Mesenchymal stem cell (in vitro differentiated cells and primary cell): Measurements from ENCODE around the gene TRMU.

Source experiments
- DNase-seq: peaks from one replicate; pipeline ENCODE4 v3.0.0-alpha.2; 2013
- H2AFZ ChIP-seq: one replicate; pipeline ENCODE4 v1.6.1; 2013; ENCODE audit warnings: low read depth, mild to moderate bottlenecking, control low read depth, inconsistent platforms, low read length, moderate library complexity
- H2AK5ac ChIP-seq: 2 replicates; pipeline ENCODE4 v1.6.1; 2013; ENCODE audit warnings: low read length, moderate library complexity, mild to moderate bottlenecking, inconsistent platforms; ENCODE audit not compliant: severe bottlenecking
- H2BK120ac ChIP-seq: one replicate; pipeline ENCODE4 v1.6.1; 2013; ENCODE audit warnings: low read depth, mild to moderate bottlenecking, inconsistent platforms, low read length, moderate library complexity
- H2BK12ac ChIP-seq, 2 experiments: one replicate each; pipeline ENCODE4 v1.6.1; 2013; ENCODE audit warnings: inconsistent platforms in 2 of 2, low read length in 2 of 2, mild to moderate bottlenecking in 2 of 2, moderate library complexity in 2 of 2, control low read depth in 1 of 2
- H2BK15ac ChIP-seq: one replicate; pipeline ENCODE4 v1.6.1; 2013; ENCODE audit warnings: mild to moderate bottlenecking, low read depth, inconsistent platforms; ENCODE audit not compliant: poor library complexity, severe bottlenecking
- H2BK5ac ChIP-seq: 2 replicates; pipeline ENCODE4 v1.6.1; 2013; ENCODE audit warnings: low read depth, mild to moderate bottlenecking, low read length, control low read depth, inconsistent platforms; ENCODE audit not compliant: poor library complexity, severe bottlenecking
- H3K14ac ChIP-seq, 2 experiments: one replicate each; pipeline ENCODE4 v1.6.1; 2013; ENCODE audit warnings: inconsistent platforms in 2 of 2, low read length in 2 of 2, control low read depth in 1 of 2, mild to moderate bottlenecking in 1 of 2, moderate library complexity in 1 of 2
- H3K18ac ChIP-seq, 2 experiments: one replicate each; pipeline ENCODE4 v1.6.1; 2013; ENCODE audit warnings: inconsistent platforms in 2 of 2, low read length in 2 of 2, control low read depth in 1 of 2, low read depth in 1 of 2, mild to moderate bottlenecking in 1 of 2
- H3K23ac ChIP-seq, 2 experiments: one replicate each; pipeline ENCODE4 v1.6.1; 2013; ENCODE audit warnings: inconsistent platforms in 2 of 2, low read length in 2 of 2, mild to moderate bottlenecking in 2 of 2, moderate library complexity in 2 of 2, control low read depth in 1 of 2
- H3K27ac ChIP-seq: 2 replicates; pipeline ENCODE4 v1.5.1; 2013; ENCODE audit warnings: mild to moderate bottlenecking, moderate library complexity, low read length, control low read depth, inconsistent platforms; ENCODE audit not compliant: poor library complexity, severe bottlenecking
- H3K27me3 ChIP-seq, 2 experiments: 2 replicates each; pipeline versions ENCODE4 v1.6.1 to v1.7.0; 2013; ENCODE audit warnings: low read length in 2 of 2, mild to moderate bottlenecking in 2 of 2, moderate library complexity in 2 of 2, control low read depth in 1 of 2, inconsistent platforms in 1 of 2; ENCODE audit not compliant: control insufficient read depth in 1 of 2, insufficient read depth in 1 of 2
- H3K36me3 ChIP-seq, 2 experiments: 2 replicates each; pipeline versions ENCODE4 v1.6.1 to v1.7.0; 2013; ENCODE audit warnings: low read length in 2 of 2, control low read depth in 1 of 2, inconsistent platforms in 1 of 2, low read depth in 1 of 2, mild to moderate bottlenecking in 1 of 2; ENCODE audit not compliant: insufficient read depth in 2 of 2, control insufficient read depth in 1 of 2
- H3K4ac ChIP-seq, 2 experiments: one replicate each; pipeline ENCODE4 v1.6.1; 2013; ENCODE audit warnings: inconsistent platforms in 2 of 2, low read length in 2 of 2, mild to moderate bottlenecking in 2 of 2, moderate library complexity in 2 of 2, control low read depth in 1 of 2, low read depth in 1 of 2
- H3K4me1 ChIP-seq: 2 replicates; pipeline ENCODE4 v1.6.1; 2013; ENCODE audit warnings: low read depth, low read length, control low read depth; ENCODE audit not compliant: control insufficient read depth, insufficient read depth
- H3K4me2 ChIP-seq: 2 replicates; pipeline ENCODE4 v1.6.1; 2013; ENCODE audit warnings: low read length, mild to moderate bottlenecking, inconsistent platforms; ENCODE audit not compliant: poor library complexity, severe bottlenecking
- H3K4me3 ChIP-seq, 2 experiments: 2 replicates each; pipeline versions ENCODE4 v1.5.1 to v1.7.0; 2013; ENCODE audit warnings: low read length in 2 of 2, mild to moderate bottlenecking in 2 of 2, control low read depth in 1 of 2, low read depth in 1 of 2; ENCODE audit not compliant: insufficient read depth in 1 of 2
- H3K79me1 ChIP-seq: replicated peaks from 2 replicates; pipeline ENCODE4 v1.6.1; 2013; ENCODE audit warnings: mild to moderate bottlenecking, control low read depth, low read length, inconsistent platforms; ENCODE audit not compliant: poor library complexity, severe bottlenecking
- H3K9ac ChIP-seq: 2 replicates; pipeline ENCODE4 v1.7.0; 2013; ENCODE audit warnings: mild to moderate bottlenecking, low read length, moderate library complexity
- H3K9me3 ChIP-seq: 2 replicates; pipeline ENCODE4 v1.7.0; 2013; ENCODE audit warnings: mild to moderate bottlenecking, low read length; ENCODE audit not compliant: control insufficient read depth
- H4K8ac ChIP-seq: one replicate; pipeline ENCODE4 v1.6.1; 2013; ENCODE audit warnings: inconsistent platforms, mild to moderate bottlenecking, low read length, moderate library complexity
- H4K91ac ChIP-seq: one replicate; pipeline ENCODE4 v1.6.1; 2013; ENCODE audit warnings: mild to moderate bottlenecking, low read length, inconsistent platforms
- WGBS: methylation state at CpG from one replicate; pipeline ENCODE4 v1.1.7; 2013; ENCODE audit warnings: mixed read lengths; 5-methylcytosine and 5-hydroxymethylcytosine counted together

The TRMU gene

DNA sequence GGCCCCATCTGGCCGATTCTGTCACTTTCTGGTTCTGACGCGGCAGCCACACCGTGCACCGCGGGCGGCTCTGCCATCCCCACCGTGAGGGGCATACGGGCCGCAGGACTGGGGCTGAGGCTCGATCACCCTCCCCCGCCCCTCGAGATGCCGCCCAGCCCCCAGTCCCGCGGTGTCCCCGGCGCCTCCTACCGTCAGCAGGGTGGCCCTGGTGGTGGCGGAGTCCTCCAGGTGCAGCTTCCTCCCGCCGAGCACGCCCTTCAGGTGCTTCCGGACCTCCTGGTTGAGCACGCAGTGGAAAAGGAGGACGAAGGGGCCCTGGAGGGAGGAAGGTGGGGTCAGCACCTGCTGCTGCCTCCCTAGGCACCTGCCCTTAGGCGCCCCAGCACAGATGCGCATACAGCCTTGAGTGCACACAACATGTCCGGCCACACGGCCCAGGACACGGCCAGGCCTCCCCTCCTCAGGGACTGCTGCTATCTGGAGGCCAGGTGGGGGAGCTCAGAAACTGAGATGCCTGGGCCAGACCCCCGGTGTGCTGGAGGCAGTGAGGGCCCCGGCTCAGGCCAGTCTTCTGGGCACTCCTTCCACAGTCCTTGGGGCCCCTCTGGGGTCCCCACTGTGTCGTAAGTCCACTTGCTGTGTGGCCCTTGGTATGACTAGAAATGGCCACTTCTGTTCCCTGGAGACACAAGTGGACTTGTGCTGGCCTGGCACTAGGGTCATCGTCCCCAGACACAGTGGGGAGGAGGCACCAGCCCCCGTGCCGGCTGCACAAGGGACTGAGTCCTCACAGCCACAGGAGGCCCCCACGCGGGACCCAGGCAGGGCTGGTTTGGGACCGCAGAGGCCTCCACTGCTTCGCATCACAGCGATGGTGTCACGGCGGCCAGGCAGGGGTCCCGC, 31.5 kb downstream of the TRMU start:
- 68% methylated on average over 42 of the region's 45 CpGs for WGBS

DNA sequence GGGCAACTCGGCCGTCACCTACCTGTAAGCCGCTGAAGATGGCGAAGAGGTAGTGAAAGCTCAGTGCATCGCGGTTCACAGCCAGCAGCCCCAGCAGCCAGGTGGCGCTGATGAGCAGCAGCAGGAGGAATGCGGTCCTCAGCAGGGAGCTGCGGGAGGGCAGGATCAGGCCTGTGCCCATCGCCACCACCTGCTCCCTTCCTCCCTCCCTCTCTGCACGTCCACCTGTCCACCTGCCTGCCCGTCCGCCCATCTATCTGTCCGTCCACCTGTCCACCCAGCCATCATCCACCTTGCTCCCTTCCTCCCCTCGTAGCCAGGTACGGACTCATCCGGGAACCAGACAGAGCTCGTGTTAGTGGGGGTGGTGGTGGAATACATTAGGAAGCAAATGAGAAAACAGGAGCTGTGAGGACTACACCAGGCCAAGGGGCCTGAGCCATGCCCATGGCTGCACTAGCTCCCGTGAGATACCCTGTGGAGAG, 32.2 kb downstream of the TRMU start:
- no peak overlapping the region for H3K9ac ChIP-seq
- H3K27me3 ChIP-seq: peaks cover 0 to 50% of the 10 kb centered on the region in 2 experiments
- H3K4me2 ChIP-seq: no peak overlapping the region
- H3K27ac ChIP-seq: no peak overlapping the region
- H3K23ac ChIP-seq: no peak overlapping the region
- H3K4me1 ChIP-seq: peaks cover 8% of the 10 kb centered on the region
- no peak overlapping the region for H3K18ac ChIP-seq
- no peak overlapping the region for H2BK15ac ChIP-seq
- peak; percentile 46 for DNase-seq
- WGBS: 38% methylated on average over 11 of the region's 19 CpGs
- peaks cover 0 to 80% of the 10 kb centered on the region in 2 experiments for H3K36me3 ChIP-seq
- H4K91ac ChIP-seq: no peak overlapping the region
- H3K4ac ChIP-seq: no peak overlapping the region
- H2BK120ac ChIP-seq: no peak overlapping the region
- H3K9me3 ChIP-seq: no peaks in the 10 kb centered on the region
- no peak overlapping the region for H2AK5ac ChIP-seq
- H4K8ac ChIP-seq: no peak overlapping the region
- H2BK12ac ChIP-seq: no peak overlapping the region
- H3K14ac ChIP-seq: no peak overlapping the region
- no peak overlapping the region for H2BK5ac ChIP-seq
- H2AFZ ChIP-seq: no peak overlapping the region
- H3K4me3 ChIP-seq: no peak overlapping the region
- H3K79me1 ChIP-seq: no peaks in the 10 kb centered on the region

More for the DNA sequence above, 31.5 kb downstream of the TRMU start:
- Histone ChIP-seq H2BK5ac (no peak overlapping the region), H2BK15ac (no peak overlapping the region), H3K9me3 (no peaks in the 10 kb centered on the region), H2BK120ac (no peak overlapping the region), H3K4me3 (no peak overlapping the region), H3K27me3 (peaks cover 0 to 53% of the 10 kb centered on the region in 2 experiments), H3K4ac (no peak overlapping the region), H4K91ac (no peak overlapping the region), H3K18ac (no peak overlapping the region), H2BK12ac (no peak overlapping the region), H2AK5ac (no peak overlapping the region), H3K9ac (no peak overlapping the region), H3K79me1 (no peaks in the 10 kb centered on the region), H3K14ac (no peak overlapping the region), H3K27ac (no peak overlapping the region), H3K36me3 (peaks cover 0 to 83% of the 10 kb centered on the region in 2 experiments), H2AFZ (no peak overlapping the region), H4K8ac (no peak overlapping the region), H3K4me2 (no peak overlapping the region), H3K23ac (no peak overlapping the region), H3K4me1 (peaks cover 7% of the 10 kb centered on the region)
- DNase-seq: no peak

DNA sequence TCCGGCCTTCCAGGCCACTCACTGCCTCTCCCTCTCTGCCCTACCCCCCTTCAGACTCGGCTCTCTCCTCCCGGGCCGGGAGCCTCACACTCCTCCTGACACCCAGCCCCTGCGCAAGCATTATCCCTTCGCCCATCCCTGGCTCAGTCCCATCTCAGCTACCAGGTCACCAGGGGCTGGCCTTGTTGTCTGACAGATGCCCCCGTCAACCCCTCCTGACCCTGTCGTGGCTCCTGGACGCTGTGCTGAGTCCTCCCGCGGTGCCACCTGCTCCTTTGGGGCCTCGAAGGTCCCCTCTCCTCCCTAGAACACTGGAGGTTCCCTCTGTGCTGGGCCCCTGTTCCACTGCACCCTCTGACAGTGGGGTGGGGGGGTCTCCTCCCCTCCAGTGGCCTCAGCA, 32.9 kb downstream of the TRMU start:
- Histone ChIP-seq H2BK120ac (no peak overlapping the region), H2BK12ac (no peak overlapping the region), H3K4me1 (peaks cover 14% of the 10 kb centered on the region), H3K23ac (no peak overlapping the region), H3K4me2 (no peak overlapping the region), H3K9ac (no peak overlapping the region), H3K27me3 (peaks cover 0 to 46% of the 10 kb centered on the region in 2 experiments), H3K79me1 (no peaks in the 10 kb centered on the region), H3K9me3 (no peaks in the 10 kb centered on the region), H3K27ac (no peak overlapping the region), H3K4me3 (no peak overlapping the region), H3K18ac (no peak overlapping the region), H2BK5ac (no peak overlapping the region), H4K91ac (no peak overlapping the region), H2AK5ac (no peak overlapping the region), H3K14ac (no peak overlapping the region), H3K4ac (no peak overlapping the region), H2BK15ac (no peak overlapping the region), H4K8ac (no peak overlapping the region), H3K36me3 (peaks cover 0 to 78% of the 10 kb centered on the region in 2 experiments), H2AFZ (no peak overlapping the region)
- WGBS: 75% methylated on average over 12 of the region's 12 CpGs
- DNase-seq: no peak

DNA sequence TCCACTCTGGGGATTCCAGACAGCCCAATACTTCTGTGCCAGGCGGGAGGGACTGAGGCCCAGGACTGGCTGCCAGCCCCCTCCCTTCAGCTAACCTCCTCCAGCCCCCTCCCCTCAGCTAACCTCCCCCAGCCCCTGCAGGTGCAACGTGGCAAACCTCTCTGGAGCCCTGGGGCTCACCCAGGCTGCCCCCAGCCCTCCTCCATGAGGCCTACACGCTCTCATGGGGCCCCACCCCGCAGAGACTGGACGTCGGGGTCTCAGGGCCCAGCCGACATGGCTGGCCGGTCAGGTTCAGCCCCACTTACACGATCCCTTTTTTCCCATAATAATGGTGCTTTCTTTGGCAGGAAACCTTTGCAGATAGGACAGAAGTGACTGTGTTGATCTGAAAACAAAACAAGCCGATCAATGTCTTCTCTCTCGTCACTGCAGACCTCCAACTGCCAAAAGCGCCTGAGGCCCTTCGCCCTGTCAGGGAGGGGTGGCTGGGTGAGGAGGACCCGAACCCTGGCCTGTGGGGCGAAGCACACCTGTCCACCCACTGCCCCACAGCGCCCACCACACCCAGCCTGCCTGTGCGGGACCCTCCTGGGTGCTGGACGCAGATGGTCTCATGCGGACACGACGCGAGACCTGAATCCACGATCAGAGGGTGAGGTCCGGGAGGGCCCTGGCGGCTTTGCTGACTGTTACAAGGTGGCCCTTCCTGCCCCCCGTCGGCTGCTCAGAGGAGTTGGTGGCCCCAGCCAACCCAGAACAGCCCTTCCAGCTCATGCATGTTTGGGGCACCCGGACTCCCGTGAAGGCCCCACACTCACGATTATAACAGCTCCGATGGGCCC, 33.6 kb downstream of the TRMU start:
- 89% methylated on average over 28 of the region's 31 CpGs for WGBS
- Histone ChIP-seq H2BK12ac (no peak overlapping the region), H3K4me2 (no peak overlapping the region), H3K4me1 (peaks cover 19% of the 10 kb centered on the region), H3K14ac (no peak overlapping the region), H3K27ac (no peak overlapping the region), H2AK5ac (no peak overlapping the region), H3K18ac (no peak overlapping the region), H2BK5ac (no peak overlapping the region), H3K9ac (no peak overlapping the region), H3K27me3 (peaks cover 0 to 41% of the 10 kb centered on the region in 2 experiments), H2BK15ac (no peak overlapping the region), H3K9me3 (no peaks in the 10 kb centered on the region), H3K23ac (no peak overlapping the region), H4K8ac (no peak overlapping the region), H4K91ac (no peak overlapping the region), H3K36me3 (peaks cover 0 to 71% of the 10 kb centered on the region in 2 experiments), H3K79me1 (no peaks in the 10 kb centered on the region), H2AFZ (no peak overlapping the region), H2BK120ac (no peak overlapping the region), H3K4ac (no peak overlapping the region), H3K4me3 (no peak overlapping the region)
- no peak for DNase-seq
